Prostate gland (tissue), 2 donors: ENCODE measurements around the gene PTPRM.
"Not testable (repeated sequence)": the region's sequence is repeated elsewhere in the genome, so short reads cannot be mapped to it uniquely, and the experiment has no call there.

ENCODE experiments used
- CTCF ChIP-seq, 4 experiments: fragments of 200-600 bp in 2 of 4; fragments of 450-650 bp in 2 of 4; sonication (generic) in 2 of 4; IDR thresholded peaks; 1 replicate in 3 of 4; 2 replicates in 1 of 4; pipeline ENCODE4 v1.5.1; 2016 to 2019; ENCODE audit warnings: antibody characterized with exemption in 4 of 4, mild to moderate bottlenecking in 2 of 4, moderate library complexity in 2 of 4
- POLR2A ChIP-seq: fragments of 450-650 bp; IDR thresholded peaks from one replicate; pipeline ENCODE4 v1.6.1; 2016; ENCODE audit warnings: antibody characterized with exemption, mild to moderate bottlenecking
- POLR2AphosphoS5 ChIP-seq: sonication (generic); formaldehyde crosslinking; IDR thresholded peaks from one replicate; pipeline ENCODE4 v1.6.1; 2017; ENCODE audit warnings: antibody characterized with exemption

GRCh38 chr18:8446936-8447335 lies 879.8 kb downstream of the PTPRM start:
- not testable (repeated sequence) for TF ChIP-seq POLR2A; CTCF (IDR thresholded peaks at IDR 0.05); POLR2AphosphoS5
